ENCODE data around the gene ATG16L2. TPM values are rescaled to one million over a fixed set of nuclear protein-coding genes. Genes with fewer than 3 reads are reported as not detected.

ATG16L2 gene
- total and polyA plus RNA-seq, 2 donors (not counting 1 experiment from before 2014, with no cell fraction given): 212 to 350 TPM

GRCh38 chr11:72860592-72860991, 46.4 kb downstream of the ATG16L2 start:
- H3K4me1 ChIP-seq (ENCODE audit: control insufficient read depth in 2 of 2, insufficient read depth in 2 of 2, low read length in 2 of 2): no peaks in the 10 kb centered on the region
- no peak overlapping the region for H3K9ac ChIP-seq (ENCODE audit: low read length)
- ChIA-PET CTCF (interaction anchor here (0.6 to 1.6 kb wide), 4 partner anchors 11 to 431 kb away, joined by 3 to 5 read pairs (median 4); no protein-coding TSS in a partner anchor), POLR2A (no interaction called here)
- H3K4me3 Mint-ChIP-seq: no peak overlapping the region
- H3K4me3 ChIP-seq (ENCODE audit: control extremely low read depth in 1 of 5, extremely low read depth in 1 of 5, insufficient read depth in 1 of 5, low read depth in 2 of 5, low read length in 4 of 5): no peak overlapping the region
- ATAC-seq (ENCODE audit: low read depth): no peak
- H4K20me1 ChIP-seq (ENCODE audit: control insufficient read depth, insufficient read depth, low read length, poor library complexity, severe bottlenecking): peaks cover 6% of the 10 kb centered on the region
- intact Hi-C loops (cut with micrococcal nuclease): no loop called here
- no peak overlapping the region for H3K27ac Mint-ChIP-seq
- no peak for DNase-seq
- no CpG with 5 or more reads among the region's 4 CpGs for WGBS (ENCODE audit: insufficient coverage)
- no peaks in the 10 kb centered on the region for H3K9me3 Mint-ChIP-seq (ENCODE audit: insufficient read depth)
- no peaks in the 10 kb centered on the region for H3K9me3 ChIP-seq (ENCODE audit: control extremely low read depth in 1 of 3, control insufficient read depth in 2 of 3, insufficient read depth in 1 of 3, low read length in 2 of 3)
- peaks cover 56% of the 10 kb centered on the region for H3K79me2 ChIP-seq (ENCODE audit: control insufficient read depth, insufficient read depth, low read length)
- no peak overlapping the region for H2AFZ ChIP-seq (ENCODE audit: insufficient read depth, low read depth, low read length, poor library complexity, severe bottlenecking)
- TF ChIP-seq, protein P1, sequence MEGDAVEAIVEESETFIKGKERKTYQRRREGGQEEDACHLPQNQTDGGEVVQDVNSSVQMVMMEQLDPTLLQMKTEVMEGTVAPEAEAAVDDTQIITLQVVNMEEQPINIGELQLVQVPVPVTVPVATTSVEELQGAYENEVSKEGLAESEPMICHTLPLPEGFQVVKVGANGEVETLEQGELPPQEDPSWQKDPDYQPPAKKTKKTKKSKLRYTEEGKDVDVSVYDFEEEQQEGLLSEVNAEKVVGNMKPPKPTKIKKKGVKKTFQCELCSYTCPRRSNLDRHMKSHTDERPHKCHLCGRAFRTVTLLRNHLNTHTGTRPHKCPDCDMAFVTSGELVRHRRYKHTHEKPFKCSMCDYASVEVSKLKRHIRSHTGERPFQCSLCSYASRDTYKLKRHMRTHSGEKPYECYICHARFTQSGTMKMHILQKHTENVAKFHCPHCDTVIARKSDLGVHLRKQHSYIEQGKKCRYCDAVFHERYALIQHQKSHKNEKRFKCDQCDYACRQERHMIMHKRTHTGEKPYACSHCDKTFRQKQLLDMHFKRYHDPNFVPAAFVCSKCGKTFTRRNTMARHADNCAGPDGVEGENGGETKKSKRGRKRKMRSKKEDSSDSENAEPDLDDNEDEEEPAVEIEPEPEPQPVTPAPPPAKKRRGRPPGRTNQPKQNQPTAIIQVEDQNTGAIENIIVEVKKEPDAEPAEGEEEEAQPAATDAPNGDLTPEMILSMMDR (IDR thresholded peaks at IDR 0.05): no peak
- no peak for TF ChIP-seq EZH2 (IDR thresholded peaks at IDR 0.05; ENCODE audit: borderline replicate concordance, insufficient read depth, low read depth, low read length, poor library complexity, severe bottlenecking)
- peaks cover 11% of the 10 kb centered on the region for H3K4me1 Mint-ChIP-seq
- H3K27me3 Mint-ChIP-seq: no peaks in the 10 kb centered on the region
- no peak overlapping the region for H3K4me2 ChIP-seq (replicated peaks; ENCODE audit: low read depth, low read length, poor library complexity, severe bottlenecking)
- peak overlapping the region in 1 of 2 donors; percentile 16 for H3K27ac ChIP-seq (ENCODE audit: low read length in 2 of 2)
- H3K27me3 ChIP-seq (replicated peaks in 1 of 4; ENCODE audit: control extremely low read depth in 1 of 4, control insufficient read depth in 3 of 4, insufficient read depth in 4 of 4, low read length in 3 of 4): no peaks in the 10 kb centered on the region
- peaks cover 20 to 73% of the 10 kb centered on the region in 2 experiments for H3K36me3 ChIP-seq (replicated peaks in 1 of 2; ENCODE audit: control extremely low read depth in 1 of 2, control insufficient read depth in 1 of 2, extremely low read depth in 1 of 2, insufficient read depth in 2 of 2, low read length in 1 of 2)

DNA sequence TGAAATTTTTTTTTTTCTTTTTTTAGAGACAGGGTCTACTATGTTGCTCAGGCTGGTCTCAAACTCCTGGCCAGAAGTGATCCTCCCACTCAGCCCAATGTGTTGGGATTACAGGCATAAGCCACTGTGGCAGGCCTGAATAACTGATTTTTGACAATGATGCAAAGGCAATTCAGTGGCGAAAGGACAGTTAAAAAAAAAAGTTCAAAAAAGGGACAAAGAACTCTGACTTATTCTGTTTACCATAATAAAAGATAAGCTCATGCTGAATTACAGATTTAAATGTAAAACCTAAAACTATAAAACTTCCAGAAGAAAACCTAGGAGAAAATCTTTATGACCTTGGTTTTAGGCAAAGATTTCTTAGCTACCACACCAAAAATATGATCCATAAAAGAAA, 48.9 kb downstream of the ATG16L2 start:
- H3K4me3 ChIP-seq (ENCODE audit: control extremely low read depth in 1 of 5, extremely low read depth in 1 of 5, insufficient read depth in 1 of 5, low read depth in 2 of 5, low read length in 4 of 5): no peak overlapping the region
- no peak for ATAC-seq (ENCODE audit: low read depth)
- H4K20me1 ChIP-seq (ENCODE audit: control insufficient read depth, insufficient read depth, low read length, poor library complexity, severe bottlenecking): peaks cover 6% of the 10 kb centered on the region
- H3K36me3 ChIP-seq (replicated peaks in 1 of 2; ENCODE audit: control extremely low read depth in 1 of 2, control insufficient read depth in 1 of 2, extremely low read depth in 1 of 2, insufficient read depth in 2 of 2, low read length in 1 of 2): peaks cover 18 to 80% of the 10 kb centered on the region in 2 experiments
- no peak overlapping the region for H3K27ac Mint-ChIP-seq
- no peak overlapping the region for H2AFZ ChIP-seq (ENCODE audit: insufficient read depth, low read depth, low read length, poor library complexity, severe bottlenecking)
- no peaks in the 10 kb centered on the region for H3K9me3 ChIP-seq (ENCODE audit: control extremely low read depth in 1 of 3, control insufficient read depth in 2 of 3, insufficient read depth in 1 of 3, low read length in 2 of 3)
- peak overlapping the region in 1 of 2 donors; percentile 30 for H3K27ac ChIP-seq (ENCODE audit: low read length in 2 of 2)
- no peak overlapping the region for H3K4me2 ChIP-seq (replicated peaks; ENCODE audit: low read depth, low read length, poor library complexity, severe bottlenecking)
- ChIA-PET CTCF (interaction anchor here (0.8 to 1.8 kb wide), 3 partner anchors 37 to 283 kb away, joined by 3 to 6 read pairs (median 3); no protein-coding TSS in a partner anchor), POLR2A (no interaction called here)
- peaks cover 15% of the 10 kb centered on the region for H3K4me1 Mint-ChIP-seq
- TF ChIP-seq EZH2 (IDR thresholded peaks at IDR 0.05; ENCODE audit: borderline replicate concordance, insufficient read depth, low read depth, low read length, poor library complexity, severe bottlenecking): no peak
- TF ChIP-seq, protein P1 (IDR thresholded peaks at IDR 0.05): no peak
- DNase-seq: no peak
- H3K9me3 Mint-ChIP-seq (ENCODE audit: insufficient read depth): no peaks in the 10 kb centered on the region
- no peak overlapping the region for H3K4me3 Mint-ChIP-seq
- no peak overlapping the region for H3K9ac ChIP-seq (ENCODE audit: low read length)
- H3K79me2 ChIP-seq (ENCODE audit: control insufficient read depth, insufficient read depth, low read length): peaks cover 51% of the 10 kb centered on the region
- H3K27me3 Mint-ChIP-seq: no peaks in the 10 kb centered on the region
- no peaks in the 10 kb centered on the region for H3K4me1 ChIP-seq (ENCODE audit: control insufficient read depth in 2 of 2, insufficient read depth in 2 of 2, low read length in 2 of 2)
- no CpG with 5 or more reads among the region's 1 CpG for WGBS (ENCODE audit: insufficient coverage)
- H3K27me3 ChIP-seq (replicated peaks in 1 of 4; ENCODE audit: control extremely low read depth in 1 of 4, control insufficient read depth in 3 of 4, insufficient read depth in 4 of 4, low read length in 3 of 4): no peaks in the 10 kb centered on the region
- intact Hi-C loops (cut with micrococcal nuclease): no loop called here
